Heart left ventricle (tissue), 13 donors: ENCODE measurements around the gene ANXA4.

Source experiments
- CTCF ChIP-seq, 12 donors: fragments of 200-600 bp; sonication (generic) in 4 of 12; IDR thresholded peaks; one replicate each; pipeline versions ENCODE4 v1.5.0 to v1.8.0; 2018 to 2022; ENCODE audit warnings: antibody characterized with exemption in 12 of 12, mild to moderate bottlenecking in 5 of 12
- POLR2A ChIP-seq, 2 donors: fragments of 450-650 bp; IDR thresholded peaks; one replicate each; pipeline ENCODE4 v1.6.1; 2017; ENCODE audit warnings: antibody characterized with exemption in 2 of 2, mild to moderate bottlenecking in 2 of 2, moderate library complexity in 2 of 2
- donor health status: ischemic (EF 13 %, LVEDD 7.1; RV severe dilation, severe dysfunction).
- donor health status: DM: no; HTN: yes; CAD: no.
- donor health status: DM: no; HTN: no; CAD: no.
- donor health status: ischemic (EF 25% LVEDD 6.9; RV normal size, moderate dysfunction).
- donor health status: ischemic (EF 25% LVEDD 5.7; RV mildly dilated, moderate dysfunction).
- donor health status: ischemic (EF 35%, LVEDD 5.7; RV mildly dilated, moderate dysfunction).
- donor health status: nonischemic (EF 11% LVEDD 7.7; RV severe dilation, severe dysfunction).
- donor health status: DM: yes; HTN: yes; CAD: no.
- donor health status: PGD.
- donor health status: ischemic (EF 29% LVEDD 5.4; RV normal size, mild dysfunction).
- donor health status: nonischemic (EF 23%, LVEDD 6.1; RV moderate dilation, normal function).

- TF ChIP-seq CTCF (IDR thresholded peaks at IDR 0.05) (no peak), POLR2A (IDR thresholded peaks at IDR 0.05) (no peak)
These were observed 106.4 kb downstream of the ANXA4 start for GRCh38 chr2:69848186-69848790.
